Stimulated activated CD8-positive, alpha-beta memory T cell treated with anti-CD3 and anti-CD28 coated beads, Interleukin-7, amount 100 ng/mL, for 24 hours (primary cell): Measurements from ENCODE around the gene CDH5.
"Not testable (repeated sequence)": the region's sequence is repeated elsewhere in the genome, so short reads cannot be mapped to it uniquely, and the experiment has no call there.

ENCODE experiments used
- DNase-seq: peaks from one replicate; pipeline ENCODE4 v3.0.0-alpha.2; 2020; ENCODE audit warnings: low read depth

The CDH5 gene

GRCh38 chr16:66366433-66367299 lies at the start of gene CDH5:
Gene CDH5 (plus strand): TSS chr16:66366691. CDS start chr16:66379338, 12,647 bp downstream.
- no peak for DNase-seq

- no peak for DNase-seq
Observed at GRCh38 chr16:66318505-66318904, 48.0 kb upstream of the CDH5 start.

GRCh38 chr16:66320774-66321173 lies 45.7 kb upstream of the CDH5 start:
- no peak for DNase-seq

- no peak for DNase-seq
Observed at GRCh38 chr16:66322174-66322573, 44.3 kb upstream of the CDH5 start.

GRCh38 chr16:66324815-66325515 lies 41.5 kb upstream of the CDH5 start:
- no peak for DNase-seq

- no peak for DNase-seq
Observed at GRCh38 chr16:66325717-66326376, 40.6 kb upstream of the CDH5 start.

- DNase-seq: no peak
Observed at GRCh38 chr16:66326991-66327513, 39.4 kb upstream of the CDH5 start.

GRCh38 chr16:66328282-66328681 lies 38.2 kb upstream of the CDH5 start:
- no peak for DNase-seq

GRCh38 chr16:66331464-66331863 lies 35.0 kb upstream of the CDH5 start:
- DNase-seq: not testable (repeated sequence)

- DNase-seq: no peak
Observed at GRCh38 chr16:66332634-66333610, 33.6 kb upstream of the CDH5 start.

- DNase-seq: no peak
Observed at GRCh38 chr16:66334853-66335574, 31.5 kb upstream of the CDH5 start.

GRCh38 chr16:66335704-66336329 lies 30.7 kb upstream of the CDH5 start:
- no peak for DNase-seq

- no peak for DNase-seq
Observed at GRCh38 chr16:66337463-66338188, 28.9 kb upstream of the CDH5 start.

- DNase-seq: no peak
Observed at GRCh38 chr16:66342294-66342900, 24.1 kb upstream of the CDH5 start.

GRCh38 chr16:66344533-66345145 lies 21.9 kb upstream of the CDH5 start:
- DNase-seq: no peak

- DNase-seq: no peak
Observed at GRCh38 chr16:66346221-66346620, 20.3 kb upstream of the CDH5 start.

- DNase-seq: no peak
Observed at GRCh38 chr16:66352304-66352703, 14.2 kb upstream of the CDH5 start.

- no peak for DNase-seq
Observed at GRCh38 chr16:66353055-66353454, 13.4 kb upstream of the CDH5 start.
